Suprapubic skin (tissue), 3 donors: ENCODE results near the gene COIL.

Source experiments
- POLR2AphosphoS5 ChIP-seq, 3 donors: sonication (generic); formaldehyde crosslinking; IDR thresholded peaks; one replicate each; pipeline ENCODE4 v1.6.1; 2017; ENCODE audit warnings: antibody characterized with exemption in 3 of 3
- TF ChIP-seq, protein P1 (sequence below), 2 donors: fragments of 200-600 bp in 1 of 2; fragments of 450-650 bp in 1 of 2; sonication (generic) in 1 of 2; IDR thresholded peaks; one replicate each; pipeline ENCODE4 v1.5.1; 2016 to 2019; ENCODE audit warnings: antibody characterized with exemption in 2 of 2, mild to moderate bottlenecking in 1 of 2, moderate library complexity in 1 of 2

DNA sequence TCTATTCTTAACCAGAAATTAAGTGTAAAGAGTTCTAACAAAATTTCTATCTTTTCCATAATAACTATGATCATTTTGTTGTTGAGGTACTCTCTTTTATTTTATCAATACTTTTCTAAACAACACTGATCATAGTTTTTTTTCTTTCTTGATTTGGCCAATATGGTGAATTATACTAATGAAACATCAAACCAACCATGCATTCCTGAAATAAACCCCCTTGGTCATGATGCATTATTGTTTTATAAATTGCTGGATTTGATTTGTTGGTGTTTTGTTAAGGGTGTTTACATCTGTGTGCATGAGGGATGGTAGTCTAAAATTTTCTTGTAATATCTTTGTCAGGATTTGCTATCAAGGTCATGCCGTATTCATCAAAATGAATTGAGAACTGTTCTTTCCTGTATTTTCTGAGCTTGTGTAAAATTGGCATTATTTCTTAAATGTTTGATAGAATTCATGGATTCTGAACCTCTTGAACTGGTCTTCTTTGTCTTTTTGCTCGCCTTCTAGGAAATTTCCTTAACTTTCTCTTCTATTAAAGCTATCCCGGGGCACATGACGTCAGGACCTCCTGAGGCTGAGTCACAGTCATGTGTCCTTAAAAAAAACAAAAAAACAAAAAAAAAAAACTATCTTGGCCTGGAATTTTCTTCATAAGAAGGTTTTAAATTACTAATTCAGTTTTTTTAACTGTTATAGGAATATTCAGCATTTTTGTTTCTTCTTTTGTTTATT, 43.1 kb downstream of the COIL start:
- no peak for TF ChIP-seq POLR2AphosphoS5 (IDR thresholded peaks at IDR 0.05)
- TF ChIP-seq, protein P1, sequence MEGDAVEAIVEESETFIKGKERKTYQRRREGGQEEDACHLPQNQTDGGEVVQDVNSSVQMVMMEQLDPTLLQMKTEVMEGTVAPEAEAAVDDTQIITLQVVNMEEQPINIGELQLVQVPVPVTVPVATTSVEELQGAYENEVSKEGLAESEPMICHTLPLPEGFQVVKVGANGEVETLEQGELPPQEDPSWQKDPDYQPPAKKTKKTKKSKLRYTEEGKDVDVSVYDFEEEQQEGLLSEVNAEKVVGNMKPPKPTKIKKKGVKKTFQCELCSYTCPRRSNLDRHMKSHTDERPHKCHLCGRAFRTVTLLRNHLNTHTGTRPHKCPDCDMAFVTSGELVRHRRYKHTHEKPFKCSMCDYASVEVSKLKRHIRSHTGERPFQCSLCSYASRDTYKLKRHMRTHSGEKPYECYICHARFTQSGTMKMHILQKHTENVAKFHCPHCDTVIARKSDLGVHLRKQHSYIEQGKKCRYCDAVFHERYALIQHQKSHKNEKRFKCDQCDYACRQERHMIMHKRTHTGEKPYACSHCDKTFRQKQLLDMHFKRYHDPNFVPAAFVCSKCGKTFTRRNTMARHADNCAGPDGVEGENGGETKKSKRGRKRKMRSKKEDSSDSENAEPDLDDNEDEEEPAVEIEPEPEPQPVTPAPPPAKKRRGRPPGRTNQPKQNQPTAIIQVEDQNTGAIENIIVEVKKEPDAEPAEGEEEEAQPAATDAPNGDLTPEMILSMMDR (IDR thresholded peaks at IDR 0.05): no peak
